Right cardiac atrium (tissue), 5 donors: Measurements from ENCODE around the gene RSRC1. TPM values are rescaled to one million over a fixed set of nuclear protein-coding genes. Genes with fewer than 3 reads are reported as not detected.
"Not testable (repeated sequence)": the region's sequence is repeated elsewhere in the genome, so short reads cannot be mapped to it uniquely, and the experiment has no call there.

ENCODE experiments used
- ATAC-seq, 2 donors: fragments of 200-7000 bp; cut with Tn5 transposase; one replicate each; pipeline versions ENCODE4 v1.8.0 to v1.9.1; 2020; ENCODE audit warnings: moderate library complexity in 2 of 2, mild to moderate bottlenecking in 1 of 2
- DNase-seq, 3 donors: peaks; one replicate each; pipeline ENCODE4 v3.0.0-alpha.2; 2020
- H3K27ac ChIP-seq: one replicate; pipeline ENCODE4 v1.5.1; 2013; ENCODE audit warnings: mild to moderate bottlenecking, low read length, control low read depth, moderate library complexity
- H3K27me3 ChIP-seq: one replicate; pipeline ENCODE4 v1.6.1; 2013; ENCODE audit not compliant: control insufficient read depth, insufficient read depth
- H3K4me1 ChIP-seq: one replicate; pipeline ENCODE4 v1.6.1; 2013; ENCODE audit warnings: low read length; ENCODE audit not compliant: control insufficient read depth, insufficient read depth
- H3K4me3 ChIP-seq: one replicate; pipeline ENCODE4 v1.5.1; 2013; ENCODE audit warnings: low read length, control low read depth
- H3K9me3 ChIP-seq: one replicate; pipeline ENCODE4 v1.6.1; 2013; ENCODE audit warnings: low read length; ENCODE audit not compliant: control insufficient read depth
- WGBS: extraction: QIAGEN DNeasy Blood & Tissue Kit; methylation state at CpG from one replicate; pipeline ENCODE4 v1.1.7; 2013; 5-methylcytosine and 5-hydroxymethylcytosine counted together
- intact Hi-C, 4 donors: fragments of 100-400 bp; cut with DNase I; formaldehyde crosslinking; loops; one replicate each; pipeline versions ENCODE4 v1.11.0 to v1.14.0; 2022 to 2023
- polyA plus RNA-seq: library from polyadenylated mRNA; stranded (reverse); fragments of 200-250 nt; gene quantifications from one replicate; pipeline ENCODE4 v1.2.3, GENCODE V29; 2013
- total RNA-seq, 4 donors: library from RNA; stranded (reverse); fragmentation: NEBNext Ultra II Directional; extraction: Animal tissue kit (Norgen Biotek cat#: 25700); gene quantifications; one replicate each; pipeline ENCODE4 v1.2.1, GENCODE V29; 2021
- donor health status: healthy with polysubstance abuse.
- donor health status: DM: no; HTN: yes; CAD: no.
- donor health status: DM: no; HTN: no; CAD: no.
- donor health status: DM: no; HTN: yes; CAD: no; lungs with severe emphysema.
- donor health status: DM: yes; HTN: yes; CAD: no.

RSRC1 gene
- total and polyA plus RNA-seq, 5 donors, result 23.0 to 31.0 (median 28.2) TPM

GRCh38 chr3:158471639-158472294 is 361.9 kb downstream of the RSRC1 start:
- Histone ChIP-seq H3K27ac (no peak overlapping the region), H3K4me1 (no peaks in the 10 kb centered on the region), H3K9me3 (no peaks in the 10 kb centered on the region), H3K27me3 (no peaks in the 10 kb centered on the region), H3K4me3 (no peak overlapping the region)
- WGBS, result 40% methylated on average over 3 of the region's 3 CpGs
- intact Hi-C loops, result no loop called here
- DNase-seq, result no peak
- no peak for ATAC-seq

- Histone ChIP-seq H3K27ac (no peak overlapping the region), H3K4me1 (no peaks in the 10 kb centered on the region), H3K4me3 (no peak overlapping the region), H3K27me3 (no peaks in the 10 kb centered on the region), H3K9me3 (no peaks in the 10 kb centered on the region)
- intact Hi-C loops, result no loop called here
- no peak for ATAC-seq
- no peak for DNase-seq
- 97% methylated on average over 2 of the region's 2 CpGs for WGBS
These were observed 369.2 kb downstream of the RSRC1 start for GRCh38 chr3:158479051-158479450.

DNA sequence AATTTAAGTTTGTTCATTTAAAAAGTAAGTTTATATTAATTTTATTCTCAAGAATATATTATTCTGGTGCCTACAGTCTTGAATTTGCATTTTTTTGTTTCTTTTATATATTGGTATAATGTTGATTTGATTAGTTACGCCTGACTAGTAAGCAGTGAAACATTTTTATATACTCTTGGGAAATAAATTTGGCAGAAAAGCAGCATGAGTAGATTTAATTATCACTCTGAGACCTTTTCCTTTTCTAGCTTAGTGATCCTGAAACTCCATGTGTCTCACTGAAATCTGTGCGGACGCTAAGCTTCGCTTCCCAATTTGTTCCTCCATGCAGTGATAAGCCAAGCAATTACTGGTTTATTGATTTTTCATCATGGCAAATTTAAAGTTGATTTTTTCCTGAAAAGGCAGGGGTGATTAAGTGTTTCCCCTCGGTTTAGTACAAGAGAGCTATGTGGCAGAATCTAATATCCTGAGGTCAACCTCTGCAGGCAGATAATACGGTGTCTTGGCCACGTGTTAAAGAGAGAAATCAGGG is 373.9 kb downstream of the RSRC1 start:
- Histone ChIP-seq H3K4me3 (no peak overlapping the region), H3K27me3 (no peaks in the 10 kb centered on the region), H3K27ac (no peak overlapping the region), H3K9me3 (no peaks in the 10 kb centered on the region), H3K4me1 (no peaks in the 10 kb centered on the region)
- DNase-seq, result no peak
- ATAC-seq, result no peak
- WGBS, result 53% methylated on average over 7 of the region's 7 CpGs
- intact Hi-C loops, result no loop called here

- Histone ChIP-seq H3K9me3 (no peaks in the 10 kb centered on the region), H3K27me3 (no peaks in the 10 kb centered on the region), H3K4me1 (no peaks in the 10 kb centered on the region), H3K4me3 (no peak overlapping the region), H3K27ac (no peak overlapping the region)
- no peak for ATAC-seq
- DNase-seq, result no peak
- intact Hi-C loops, result no loop called here
These were observed 376.3 kb downstream of the RSRC1 start for GRCh38 chr3:158486200-158486599.

DNA sequence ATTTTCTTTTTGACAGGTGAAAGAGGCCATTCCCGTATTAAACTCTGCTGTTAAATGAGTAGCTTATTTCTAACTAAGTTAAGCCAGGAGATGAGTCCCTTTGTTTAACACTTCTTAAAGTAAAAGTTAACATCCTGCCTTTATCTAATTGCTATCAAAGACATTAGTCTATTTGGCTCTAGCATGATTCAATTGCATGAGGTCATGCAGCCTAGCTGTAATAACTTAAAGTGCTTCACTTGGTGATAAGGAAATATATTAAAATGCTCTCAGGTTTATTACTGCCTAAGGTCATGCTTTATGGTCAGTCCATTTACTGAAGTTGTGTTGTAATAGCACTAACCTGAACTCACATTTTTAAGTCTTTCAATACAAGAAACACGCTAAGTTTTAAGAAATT is 378.8 kb downstream of the RSRC1 start:
- 46% methylated on average over 2 of the region's 2 CpGs for WGBS
- no peaks in the 10 kb centered on the region for H3K27me3 ChIP-seq
- no peaks in the 10 kb centered on the region for H3K4me1 ChIP-seq
- no peak overlapping the region for H3K27ac ChIP-seq
- no peak overlapping the region for H3K4me3 ChIP-seq
- no peaks in the 10 kb centered on the region for H3K9me3 ChIP-seq
- intact Hi-C loops, result no loop called here
- no peak for ATAC-seq
- DNase-seq, result no peak

- ATAC-seq, result no peak
- intact Hi-C loops, result no loop called here
These were observed 379.3 kb downstream of the RSRC1 start for GRCh38 chr3:158489181-158489580.

GRCh38 chr3:158491968-158492367 is 382.1 kb downstream of the RSRC1 start:
- H3K9me3 ChIP-seq, result no peaks in the 10 kb centered on the region
- ATAC-seq, result no peak
- no peak overlapping the region for H3K4me3 ChIP-seq
- intact Hi-C loops, result no loop called here
- no peaks in the 10 kb centered on the region for H3K27me3 ChIP-seq
- DNase-seq, result no peak
- 98% methylated on average over 2 of the region's 2 CpGs for WGBS
- H3K27ac ChIP-seq, result no peak overlapping the region
- H3K4me1 ChIP-seq, result no peaks in the 10 kb centered on the region

More at GRCh38 chr3:158489181-158489580, 379.3 kb downstream of the RSRC1 start:
- no peak overlapping the region for H3K4me3 ChIP-seq
- H3K4me1 ChIP-seq, result no peaks in the 10 kb centered on the region
- no peaks in the 10 kb centered on the region for H3K9me3 ChIP-seq
- H3K27me3 ChIP-seq, result no peaks in the 10 kb centered on the region
- no peak overlapping the region for H3K27ac ChIP-seq
- DNase-seq, result no peak

DNA sequence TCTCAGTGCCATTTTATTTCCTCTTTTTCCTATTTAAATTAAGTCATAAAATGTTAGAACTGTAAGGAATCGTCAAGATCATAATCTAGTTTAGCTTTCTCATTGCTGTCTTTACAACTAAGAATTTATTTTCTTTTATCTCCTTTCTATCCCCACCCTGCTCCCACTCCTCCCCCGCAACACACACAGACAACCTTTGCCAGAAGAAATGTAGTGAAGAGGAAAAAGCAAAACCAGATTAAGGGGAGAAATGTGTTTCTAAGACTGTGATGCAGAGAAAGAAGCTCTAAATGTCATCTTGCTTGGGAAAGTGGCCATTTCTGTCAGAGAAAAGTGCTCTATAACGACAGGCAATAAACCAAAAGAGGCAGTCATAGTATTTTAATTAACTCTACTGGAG is 382.8 kb downstream of the RSRC1 start:
- intact Hi-C loops, result no loop called here
- Histone ChIP-seq H3K27ac (no peak overlapping the region), H3K4me1 (no peaks in the 10 kb centered on the region), H3K9me3 (no peaks in the 10 kb centered on the region), H3K27me3 (no peaks in the 10 kb centered on the region), H3K4me3 (no peak overlapping the region)
- ATAC-seq (no peak), DNase-seq (no peak)
- WGBS, result 58% methylated on average over 3 of the region's 3 CpGs

DNA sequence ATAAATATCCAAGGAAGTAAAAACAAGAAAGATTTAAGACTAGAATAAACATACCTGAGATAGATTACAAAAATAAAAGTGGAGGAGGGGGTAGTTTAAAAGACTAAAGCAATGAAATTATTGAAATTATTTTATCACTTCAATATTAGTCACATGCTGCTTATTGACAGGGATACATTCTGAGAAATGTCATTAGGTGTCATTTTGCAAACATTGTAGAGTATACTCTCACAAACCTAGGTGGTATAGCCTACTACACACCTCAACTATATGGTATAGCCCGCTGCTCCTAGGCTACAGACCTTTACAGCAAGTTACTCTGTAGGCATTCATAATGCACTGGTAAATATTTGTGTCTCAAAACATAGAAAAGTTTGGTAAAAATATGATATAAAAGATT is 384.0 kb downstream of the RSRC1 start:
- intact Hi-C loops, result no loop called here
- no peaks in the 10 kb centered on the region for H3K9me3 ChIP-seq
- no peak for ATAC-seq
- 100% methylated on average over 1 of the region's 1 CpG for WGBS
- no peak for DNase-seq
- H3K4me1 ChIP-seq, result no peaks in the 10 kb centered on the region
- H3K4me3 ChIP-seq, result no peak overlapping the region
- no peak overlapping the region for H3K27ac ChIP-seq
- H3K27me3 ChIP-seq, result no peaks in the 10 kb centered on the region

GRCh38 chr3:158494673-158495072 is 384.8 kb downstream of the RSRC1 start:
- no peaks in the 10 kb centered on the region for H3K27me3 ChIP-seq
- intact Hi-C loops, result no loop called here
- ATAC-seq (no peak), DNase-seq (no peak)
- H3K27ac ChIP-seq, result no peak overlapping the region
- H3K4me1 ChIP-seq, result no peaks in the 10 kb centered on the region
- H3K9me3 ChIP-seq, result no peaks in the 10 kb centered on the region
- 93% methylated on average over 5 of the region's 5 CpGs for WGBS
- H3K4me3 ChIP-seq, result no peak overlapping the region

DNA sequence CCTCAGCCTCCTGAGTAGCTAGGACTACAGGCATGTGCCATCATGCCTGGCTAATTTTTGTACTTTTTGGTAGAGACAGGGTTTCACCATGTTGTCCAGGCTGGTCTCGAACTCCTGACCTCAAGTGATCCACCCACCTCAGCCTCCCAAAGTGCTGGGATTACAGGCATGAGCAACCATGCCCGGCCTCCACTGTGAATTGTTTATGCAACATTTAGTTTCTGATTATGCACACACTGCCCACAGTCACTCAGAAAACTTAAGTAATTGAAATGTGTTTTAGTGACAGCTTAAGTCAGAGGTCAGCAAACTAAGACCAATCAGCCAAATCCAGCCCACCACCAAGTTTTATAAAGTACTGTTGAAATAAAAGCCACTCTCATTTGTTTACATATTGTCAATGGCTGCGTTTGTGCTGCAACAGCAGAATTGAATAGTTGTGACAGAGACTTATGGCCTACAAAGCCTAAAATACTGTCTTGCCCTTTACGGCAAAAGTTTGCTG is 385.6 kb downstream of the RSRC1 start:
- ATAC-seq, intact Hi-C loops, DNase-seq, H3K4me1 ChIP-seq, H3K9me3 ChIP-seq, H3K27ac ChIP-seq, H3K27me3 ChIP-seq, H3K4me3 ChIP-seq: not testable (repeated sequence)
- WGBS, result 90% methylated on average over 4 of the region's 4 CpGs

DNA sequence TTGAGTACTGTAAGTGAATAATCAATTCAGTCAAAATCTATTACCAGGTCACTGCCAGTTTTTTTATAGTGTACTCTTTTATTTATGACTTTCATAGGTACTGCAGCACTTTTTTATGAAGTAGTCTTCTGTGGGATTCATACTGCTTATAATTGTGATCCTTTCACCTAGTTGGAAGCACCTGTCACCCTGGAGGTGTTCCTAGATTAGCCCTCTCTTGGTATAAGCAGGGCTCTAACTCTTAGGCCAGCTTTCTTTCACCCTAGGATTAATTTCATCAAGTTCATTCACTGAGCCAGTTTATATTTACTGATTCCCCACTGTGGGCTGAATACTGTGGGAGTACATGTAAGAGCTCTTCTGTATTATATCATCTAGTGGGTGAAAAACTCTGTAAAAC is 395.2 kb downstream of the RSRC1 start:
- no peak for DNase-seq
- Histone ChIP-seq H3K4me1 (no peaks in the 10 kb centered on the region), H3K9me3 (no peaks in the 10 kb centered on the region), H3K27me3 (no peaks in the 10 kb centered on the region), H3K27ac (no peak overlapping the region), H3K4me3 (no peak overlapping the region)
- intact Hi-C loops, result no loop called here
- no peak for ATAC-seq
